ENCODE measurements around the gene RASEF.

RASEF gene

DNA sequence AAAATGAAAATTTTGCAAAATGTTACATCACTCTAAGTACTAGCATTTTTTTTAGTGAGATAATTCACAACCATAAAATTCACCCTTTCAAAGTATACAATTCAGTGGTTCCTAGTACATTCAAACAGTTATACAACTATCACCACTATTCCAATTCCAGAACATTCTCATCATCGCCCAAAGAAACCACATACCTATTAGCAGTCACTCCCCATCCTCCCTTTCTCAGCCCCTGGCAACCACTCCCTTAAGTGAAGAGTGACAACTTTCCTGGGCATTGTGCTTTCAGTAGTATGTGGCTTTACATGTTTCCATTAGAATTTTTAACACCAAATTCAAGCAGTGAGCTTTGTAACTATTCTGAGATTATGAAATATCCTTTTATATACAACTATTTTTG lies 81.4 kb downstream of the RASEF start:
- Histone ChIP-seq H3K4me2 (ENCODE audit: low read length) (no peak overlapping the region), H3K4me3 (ENCODE audit: low read length) (no peak overlapping the region), H3K27ac (ENCODE audit: low read depth, low read length) (no peak overlapping the region), H3F3A (ENCODE audit: control insufficient read depth, insufficient read depth) (no peaks in the 10 kb centered on the region), H3K36me3 (ENCODE audit: control insufficient read depth, low read length) (no peaks in the 10 kb centered on the region), H4K20me1 (ENCODE audit: control insufficient read depth, insufficient read depth, low read depth, low read length) (no peaks in the 10 kb centered on the region), H3K79me2 (ENCODE audit: control insufficient read depth, low read length) (no peaks in the 10 kb centered on the region), H3K9me3 (ENCODE audit: control insufficient read depth, insufficient read depth, low read length) (no peaks in the 10 kb centered on the region), H3K4me1 (ENCODE audit: control insufficient read depth, low read length) (no peaks in the 10 kb centered on the region), H3K9me2 (replicated peaks; ENCODE audit: control insufficient read depth, low read length) (no peaks in the 10 kb centered on the region), H3K27me3 (ENCODE audit: control insufficient read depth, low read length) (no peaks in the 10 kb centered on the region)
- TF ChIP-seq, protein P1, sequence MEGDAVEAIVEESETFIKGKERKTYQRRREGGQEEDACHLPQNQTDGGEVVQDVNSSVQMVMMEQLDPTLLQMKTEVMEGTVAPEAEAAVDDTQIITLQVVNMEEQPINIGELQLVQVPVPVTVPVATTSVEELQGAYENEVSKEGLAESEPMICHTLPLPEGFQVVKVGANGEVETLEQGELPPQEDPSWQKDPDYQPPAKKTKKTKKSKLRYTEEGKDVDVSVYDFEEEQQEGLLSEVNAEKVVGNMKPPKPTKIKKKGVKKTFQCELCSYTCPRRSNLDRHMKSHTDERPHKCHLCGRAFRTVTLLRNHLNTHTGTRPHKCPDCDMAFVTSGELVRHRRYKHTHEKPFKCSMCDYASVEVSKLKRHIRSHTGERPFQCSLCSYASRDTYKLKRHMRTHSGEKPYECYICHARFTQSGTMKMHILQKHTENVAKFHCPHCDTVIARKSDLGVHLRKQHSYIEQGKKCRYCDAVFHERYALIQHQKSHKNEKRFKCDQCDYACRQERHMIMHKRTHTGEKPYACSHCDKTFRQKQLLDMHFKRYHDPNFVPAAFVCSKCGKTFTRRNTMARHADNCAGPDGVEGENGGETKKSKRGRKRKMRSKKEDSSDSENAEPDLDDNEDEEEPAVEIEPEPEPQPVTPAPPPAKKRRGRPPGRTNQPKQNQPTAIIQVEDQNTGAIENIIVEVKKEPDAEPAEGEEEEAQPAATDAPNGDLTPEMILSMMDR (IDR thresholded peaks at IDR 0.05; ENCODE audit: low read depth, low read length, poor library complexity, severe bottlenecking): no peak
- no peak for TF ChIP-seq EZH2phosphoT487 (IDR thresholded peaks at IDR 0.05; ENCODE audit: borderline replicate concordance, low read length)

DNA sequence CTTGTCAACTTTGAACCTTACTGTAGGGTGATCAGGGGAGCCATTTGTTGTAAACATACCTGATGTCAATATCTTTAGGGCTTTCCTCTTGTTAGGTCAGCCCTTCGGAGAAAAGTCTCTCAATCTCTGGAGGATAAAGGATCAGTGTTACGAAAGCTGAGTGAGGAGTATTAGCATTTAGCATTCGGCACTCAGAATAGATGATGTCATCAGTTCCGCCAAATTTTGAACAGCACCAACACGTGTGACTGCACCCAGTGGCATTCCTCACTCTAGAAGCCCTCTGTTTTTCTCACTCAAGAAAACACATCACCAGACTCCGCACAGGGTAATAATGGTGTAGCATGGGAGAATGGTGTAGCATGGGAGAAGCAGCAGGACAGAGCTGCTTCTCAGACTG lies 87.8 kb downstream of the RASEF start:
- Histone ChIP-seq H3K4me2 (ENCODE audit: low read length) (no peak overlapping the region), H3F3A (ENCODE audit: control insufficient read depth, insufficient read depth) (no peaks in the 10 kb centered on the region), H3K9me2 (replicated peaks; ENCODE audit: control insufficient read depth, low read length) (no peaks in the 10 kb centered on the region), H3K4me1 (ENCODE audit: control insufficient read depth, low read length) (no peaks in the 10 kb centered on the region), H3K79me2 (ENCODE audit: control insufficient read depth, low read length) (no peaks in the 10 kb centered on the region), H3K36me3 (ENCODE audit: control insufficient read depth, low read length) (no peaks in the 10 kb centered on the region), H3K27ac (ENCODE audit: low read depth, low read length) (no peak overlapping the region), H3K27me3 (ENCODE audit: control insufficient read depth, low read length) (no peaks in the 10 kb centered on the region), H3K4me3 (ENCODE audit: low read length) (no peak overlapping the region), H3K9me3 (ENCODE audit: control insufficient read depth, insufficient read depth, low read length) (no peaks in the 10 kb centered on the region), H4K20me1 (ENCODE audit: control insufficient read depth, insufficient read depth, low read depth, low read length) (no peaks in the 10 kb centered on the region)
- TF ChIP-seq, protein P1 (IDR thresholded peaks at IDR 0.05; ENCODE audit: low read depth, low read length, poor library complexity, severe bottlenecking): no peak
- TF ChIP-seq EZH2phosphoT487 (IDR thresholded peaks at IDR 0.05; ENCODE audit: borderline replicate concordance, low read length): no peak

DNA sequence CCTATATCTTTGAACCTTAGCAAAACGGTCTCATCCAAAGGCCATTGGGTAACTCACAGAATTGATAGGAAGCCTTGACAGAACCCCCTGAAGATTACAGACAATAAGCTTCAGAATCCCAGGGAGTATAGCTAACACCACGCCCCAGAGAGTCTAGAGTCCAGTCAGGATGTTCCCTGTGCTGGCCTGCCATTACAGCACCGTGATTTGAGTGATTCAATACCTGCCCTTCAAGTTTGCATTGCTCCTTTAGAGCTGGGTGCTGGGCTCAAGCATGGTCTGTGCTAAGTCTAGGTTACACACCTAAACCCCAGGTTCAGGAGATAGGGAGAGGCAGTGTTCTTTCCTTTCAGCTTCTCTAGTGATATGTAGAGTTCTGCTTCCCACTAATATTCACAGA lies 90.5 kb downstream of the RASEF start:
- no peaks in the 10 kb centered on the region for H3K4me1 ChIP-seq (ENCODE audit: control insufficient read depth, low read length)
- no peaks in the 10 kb centered on the region for H3F3A ChIP-seq (ENCODE audit: control insufficient read depth, insufficient read depth)
- TF ChIP-seq EZH2phosphoT487 (IDR thresholded peaks at IDR 0.05; ENCODE audit: borderline replicate concordance, low read length): no peak
- TF ChIP-seq, protein P1 (IDR thresholded peaks at IDR 0.05; ENCODE audit: low read depth, low read length, poor library complexity, severe bottlenecking): no peak
- no peaks in the 10 kb centered on the region for H4K20me1 ChIP-seq (ENCODE audit: control insufficient read depth, insufficient read depth, low read depth, low read length)
- no peak overlapping the region for H3K27ac ChIP-seq (ENCODE audit: low read depth, low read length)
- H3K36me3 ChIP-seq (ENCODE audit: control insufficient read depth, low read length): no peaks in the 10 kb centered on the region
- H3K27me3 ChIP-seq (ENCODE audit: control insufficient read depth, low read length): no peaks in the 10 kb centered on the region
- no peaks in the 10 kb centered on the region for H3K9me2 ChIP-seq (replicated peaks; ENCODE audit: control insufficient read depth, low read length)
- H3K9me3 ChIP-seq (ENCODE audit: control insufficient read depth, insufficient read depth, low read length): no peaks in the 10 kb centered on the region
- no peak overlapping the region for H3K4me2 ChIP-seq (ENCODE audit: low read length)
- H3K79me2 ChIP-seq (ENCODE audit: control insufficient read depth, low read length): no peaks in the 10 kb centered on the region
- H3K4me3 ChIP-seq (ENCODE audit: low read length): no peak overlapping the region

DNA sequence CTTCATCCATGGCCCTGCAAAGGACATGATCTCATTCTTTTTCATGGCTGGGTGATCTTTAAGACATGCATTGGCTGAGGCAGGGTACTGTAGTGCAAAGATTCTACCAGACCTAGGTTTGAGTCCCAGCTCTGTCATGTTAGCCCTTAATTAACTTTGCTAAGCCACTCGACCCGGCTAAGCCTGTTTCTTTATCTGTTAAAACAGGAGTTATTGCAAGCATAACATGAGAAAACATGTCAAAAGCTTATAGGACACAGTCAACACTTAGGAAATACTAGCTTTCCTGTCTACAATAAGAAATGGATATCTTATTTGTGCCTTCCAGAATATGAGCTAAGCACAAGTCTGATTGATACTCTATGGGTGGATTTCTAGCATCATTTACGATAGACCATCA lies 92.6 kb downstream of the RASEF start:
- no peaks in the 10 kb centered on the region for H3K79me2 ChIP-seq (ENCODE audit: control insufficient read depth, low read length)
- H3K36me3 ChIP-seq (ENCODE audit: control insufficient read depth, low read length): no peaks in the 10 kb centered on the region
- H3K9me2 ChIP-seq (replicated peaks; ENCODE audit: control insufficient read depth, low read length): no peaks in the 10 kb centered on the region
- no peaks in the 10 kb centered on the region for H3K4me1 ChIP-seq (ENCODE audit: control insufficient read depth, low read length)
- TF ChIP-seq EZH2phosphoT487 (IDR thresholded peaks at IDR 0.05; ENCODE audit: borderline replicate concordance, low read length): no peak
- TF ChIP-seq, protein P1 (IDR thresholded peaks at IDR 0.05; ENCODE audit: low read depth, low read length, poor library complexity, severe bottlenecking): no peak
- H3K27ac ChIP-seq (ENCODE audit: low read depth, low read length): no peak overlapping the region
- no peaks in the 10 kb centered on the region for H3F3A ChIP-seq (ENCODE audit: control insufficient read depth, insufficient read depth)
- no peak overlapping the region for H3K4me3 ChIP-seq (ENCODE audit: low read length)
- no peaks in the 10 kb centered on the region for H4K20me1 ChIP-seq (ENCODE audit: control insufficient read depth, insufficient read depth, low read depth, low read length)
- no peaks in the 10 kb centered on the region for H3K27me3 ChIP-seq (ENCODE audit: control insufficient read depth, low read length)
- no peaks in the 10 kb centered on the region for H3K9me3 ChIP-seq (ENCODE audit: control insufficient read depth, insufficient read depth, low read length)
- no peak overlapping the region for H3K4me2 ChIP-seq (ENCODE audit: low read length)

Data from DOHH2 (cell line).